HFFc6 (cell line): ENCODE data around the gene CENPS. TPM values are rescaled to one million over a fixed set of nuclear protein-coding genes. Genes with fewer than 3 reads are reported as not detected.
A peak's percentile ranks its signal among the peaks of the same experiment; 100 is the strongest.

ENCODE experiments used
- DNase-seq: peaks from one replicate; pipeline ENCODE4 v3.0.0-alpha.2; 2018
- H3K27ac Mint-ChIP-seq: 2 replicates; pipeline ENCODE4 v1.8.0; 2020; ENCODE audit warnings: mild to moderate bottlenecking, mixed read lengths
- H3K27me3 Mint-ChIP-seq: 2 replicates; pipeline ENCODE4 v1.8.0; 2021; ENCODE audit warnings: mild to moderate bottlenecking, moderate library complexity, mixed read lengths; ENCODE audit not compliant: insufficient read depth
- H3K36me3 Mint-ChIP-seq: 2 replicates; pipeline ENCODE4 v1.8.0; 2021; ENCODE audit warnings: low read depth, mixed read lengths
- H3K4me1 Mint-ChIP-seq: 2 replicates; pipeline ENCODE4 v1.8.0; 2020; ENCODE audit warnings: low read depth, mixed read lengths
- H3K4me3 Mint-ChIP-seq: 2 replicates; pipeline ENCODE4 v1.8.0; 2020; ENCODE audit warnings: mild to moderate bottlenecking, moderate library complexity, mixed read lengths
- H3K9me3 Mint-ChIP-seq: 2 replicates; pipeline ENCODE4 v1.8.0; 2020; ENCODE audit warnings: mild to moderate bottlenecking, mixed read lengths
- long read RNA-seq: library from polyadenylated mRNA; unstranded; transcript quantifications from one replicate; pipeline ENCODE4 v2.0.0, GENCODE V29; 2019
- total RNA-seq, 6 experiments: library from RNA; stranded (reverse); fragmentation: NEBNext Ultra II Directional; extraction: Animal tissue kit (Norgen Biotek cat#: 25700); gene quantifications; 2 replicates in 1 of 6; 3 replicates in 5 of 6; pipeline ENCODE4 v1.2.3, GENCODE V29; 2021
- TF ChIP-seq, protein P1 (sequence below): fragments of 200-600 bp; sonication (generic); IDR thresholded peaks from 2 replicates; pipeline ENCODE4 v1.5.0; 2021; ENCODE audit warnings: antibody characterized with exemption, mild to moderate bottlenecking

CENPS gene
- total RNA-seq: 10 to 100 TPM; 24.3 to 31.0 (median 27.3) TPM
- long read RNA-seq, transcript CENPS-204 (5 exons, 914 nt): major isoform, 15 of 22 reads
- long read RNA-seq, transcript CENPS-201 (5 exons, 896 nt): minor isoform, 5 of 22 reads
- long read RNA-seq, partial matches to known transcripts: 1 of 22 reads
- long read RNA-seq, other reads (novel, unspliced or antisense): 1 of 22 reads

DNA sequence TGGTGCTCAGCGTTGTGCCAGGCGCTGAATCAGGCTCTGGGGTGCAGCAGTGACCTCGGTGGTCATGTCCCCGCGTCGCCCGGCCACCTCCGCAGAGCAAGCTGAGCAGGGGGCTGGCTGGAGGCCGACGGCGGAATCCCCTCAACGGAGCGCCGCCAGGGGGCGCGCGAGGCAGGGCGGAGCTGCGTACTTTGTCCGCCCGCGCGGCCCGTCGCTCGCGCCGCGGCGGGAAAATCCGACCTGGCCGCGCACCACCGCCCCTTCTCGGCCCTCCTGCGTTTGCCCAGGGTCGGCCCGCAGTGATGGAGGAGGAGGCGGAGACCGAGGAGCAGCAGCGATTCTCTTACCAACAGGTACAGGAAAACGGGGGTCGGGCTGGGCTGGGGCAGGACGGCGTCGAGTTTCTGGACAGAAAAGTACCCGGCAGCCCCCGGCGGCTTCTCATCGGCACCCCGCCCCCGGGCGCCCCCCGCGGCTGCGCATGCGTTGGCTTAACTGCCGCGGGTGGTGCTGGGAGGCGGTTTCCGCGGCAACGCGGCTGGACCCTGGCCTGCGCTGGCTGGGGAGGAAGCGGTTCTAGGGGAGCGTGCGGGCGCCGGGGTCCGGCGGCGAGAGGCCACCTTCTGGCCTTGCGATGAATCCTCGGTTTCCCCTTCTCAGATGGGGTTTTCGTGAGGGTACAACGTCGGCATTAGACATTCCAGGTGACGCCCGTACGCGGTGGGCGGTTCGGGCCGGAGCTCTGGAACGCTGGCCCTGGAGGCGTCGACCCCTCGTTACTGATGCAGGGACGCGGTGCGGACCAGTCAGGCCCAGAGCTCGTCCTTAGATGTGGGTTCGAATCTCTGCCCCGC, at the start of gene CENPS:
Gene CENPS, plus strand, starts transcription at position 218 of the 854 bp plus-strand sequence. Its CDS starts 85 bp downstream, at position 303.
- Mint-ChIP-seq H3K4me3 (peak within 1 kb of the TSS; percentile 96), H3K27ac (peak within 1 kb of the TSS; percentile 91), H3K9me3 (no peaks in the 10 kb centered on the region), H3K36me3 (peaks cover 11% of the 10 kb centered on the region), H3K4me1 (peaks cover 32% of the 10 kb centered on the region), H3K27me3 (peaks cover 2% of the 10 kb centered on the region)
- DNase-seq: peak; percentile 73
- TF ChIP-seq, protein P1, sequence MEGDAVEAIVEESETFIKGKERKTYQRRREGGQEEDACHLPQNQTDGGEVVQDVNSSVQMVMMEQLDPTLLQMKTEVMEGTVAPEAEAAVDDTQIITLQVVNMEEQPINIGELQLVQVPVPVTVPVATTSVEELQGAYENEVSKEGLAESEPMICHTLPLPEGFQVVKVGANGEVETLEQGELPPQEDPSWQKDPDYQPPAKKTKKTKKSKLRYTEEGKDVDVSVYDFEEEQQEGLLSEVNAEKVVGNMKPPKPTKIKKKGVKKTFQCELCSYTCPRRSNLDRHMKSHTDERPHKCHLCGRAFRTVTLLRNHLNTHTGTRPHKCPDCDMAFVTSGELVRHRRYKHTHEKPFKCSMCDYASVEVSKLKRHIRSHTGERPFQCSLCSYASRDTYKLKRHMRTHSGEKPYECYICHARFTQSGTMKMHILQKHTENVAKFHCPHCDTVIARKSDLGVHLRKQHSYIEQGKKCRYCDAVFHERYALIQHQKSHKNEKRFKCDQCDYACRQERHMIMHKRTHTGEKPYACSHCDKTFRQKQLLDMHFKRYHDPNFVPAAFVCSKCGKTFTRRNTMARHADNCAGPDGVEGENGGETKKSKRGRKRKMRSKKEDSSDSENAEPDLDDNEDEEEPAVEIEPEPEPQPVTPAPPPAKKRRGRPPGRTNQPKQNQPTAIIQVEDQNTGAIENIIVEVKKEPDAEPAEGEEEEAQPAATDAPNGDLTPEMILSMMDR: peak; percentile 99

DNA sequence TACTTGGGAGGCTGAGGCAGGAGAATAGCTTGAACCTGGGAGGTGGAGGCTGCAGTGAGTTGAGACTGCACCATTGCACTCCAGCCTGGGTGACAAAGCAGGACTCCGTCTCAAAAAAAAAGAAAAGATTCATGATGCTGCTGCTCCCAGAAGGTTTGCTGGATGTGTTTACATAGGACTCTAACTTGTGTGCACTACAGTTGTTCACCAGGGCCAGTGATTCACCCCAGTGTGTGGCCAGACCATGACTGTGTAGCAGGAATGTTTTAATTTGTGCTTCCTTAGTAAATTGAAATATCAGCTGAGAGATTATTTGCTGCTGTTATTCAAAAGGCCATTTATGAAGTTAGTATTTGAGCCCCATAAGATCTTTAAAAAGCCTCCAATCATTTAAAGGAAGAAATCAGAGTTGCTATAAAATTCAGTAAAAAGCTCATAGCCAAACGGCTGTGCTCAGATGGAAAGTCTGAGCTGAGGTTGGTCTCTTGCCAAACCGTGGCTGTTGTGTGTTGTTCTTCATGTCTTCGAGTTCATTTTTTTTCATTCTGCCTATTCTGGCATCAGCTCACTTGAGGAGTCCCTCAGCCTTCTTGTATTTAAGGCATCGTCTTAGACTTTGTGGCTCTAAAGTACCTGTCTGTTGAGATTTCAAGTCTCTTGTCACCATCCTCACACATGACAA, 49.5 kb upstream of the CENPS start:
- no peaks in the 10 kb centered on the region for H3K9me3 Mint-ChIP-seq
- TF ChIP-seq, protein P1: no peak
- H3K27me3 Mint-ChIP-seq: no peaks in the 10 kb centered on the region; the same call in 1 of the 2 replicates
- H3K36me3 Mint-ChIP-seq: peaks cover 16% of the 10 kb centered on the region
- peak overlapping the region; percentile 85 for H3K27ac Mint-ChIP-seq
- DNase-seq: peak; percentile 93
- H3K4me3 Mint-ChIP-seq: peak overlapping the region; percentile 54
- peaks cover 44% of the 10 kb centered on the region for H3K4me1 Mint-ChIP-seq

GRCh38 chr1:10383630-10384029, 46.6 kb upstream of the CENPS start:
- TF ChIP-seq, protein P1: no peak
- Mint-ChIP-seq H3K36me3 (peaks cover 12% of the 10 kb centered on the region), H3K4me3 (no peak overlapping the region), H3K9me3 (no peaks in the 10 kb centered on the region), H3K27ac (peak overlapping the region; percentile 42), H3K4me1 (peaks cover 43% of the 10 kb centered on the region), H3K27me3 (no peaks in the 10 kb centered on the region; the same call in 1 of the 2 replicates)
- DNase-seq: no peak

DNA sequence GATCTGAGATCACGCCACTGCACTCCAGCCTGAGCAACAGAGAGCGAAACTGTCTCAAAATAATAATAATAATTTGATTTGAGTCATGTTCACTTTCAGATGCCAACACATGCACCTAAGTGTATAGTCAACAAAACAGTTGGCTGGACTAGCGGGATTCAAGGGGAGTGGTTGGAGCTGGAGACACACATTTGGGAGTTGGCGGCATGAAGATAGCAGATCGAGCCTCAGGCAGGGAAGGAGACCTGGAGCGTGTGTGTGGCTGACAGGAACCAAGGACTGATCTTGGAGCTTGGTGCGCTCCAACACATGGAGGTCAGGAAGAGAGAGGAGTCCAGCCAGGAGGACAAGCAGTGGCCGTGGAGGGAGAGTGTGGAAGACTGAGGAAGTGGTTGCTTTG, 46.0 kb upstream of the CENPS start:
- TF ChIP-seq, protein P1: no peak
- Mint-ChIP-seq H3K36me3 (peaks cover 10% of the 10 kb centered on the region), H3K4me1 (peaks cover 40% of the 10 kb centered on the region), H3K27ac (no peak overlapping the region), H3K4me3 (no peak overlapping the region), H3K27me3 (no peaks in the 10 kb centered on the region; the same call in 1 of the 2 replicates), H3K9me3 (no peaks in the 10 kb centered on the region)
- DNase-seq: no peak

DNA sequence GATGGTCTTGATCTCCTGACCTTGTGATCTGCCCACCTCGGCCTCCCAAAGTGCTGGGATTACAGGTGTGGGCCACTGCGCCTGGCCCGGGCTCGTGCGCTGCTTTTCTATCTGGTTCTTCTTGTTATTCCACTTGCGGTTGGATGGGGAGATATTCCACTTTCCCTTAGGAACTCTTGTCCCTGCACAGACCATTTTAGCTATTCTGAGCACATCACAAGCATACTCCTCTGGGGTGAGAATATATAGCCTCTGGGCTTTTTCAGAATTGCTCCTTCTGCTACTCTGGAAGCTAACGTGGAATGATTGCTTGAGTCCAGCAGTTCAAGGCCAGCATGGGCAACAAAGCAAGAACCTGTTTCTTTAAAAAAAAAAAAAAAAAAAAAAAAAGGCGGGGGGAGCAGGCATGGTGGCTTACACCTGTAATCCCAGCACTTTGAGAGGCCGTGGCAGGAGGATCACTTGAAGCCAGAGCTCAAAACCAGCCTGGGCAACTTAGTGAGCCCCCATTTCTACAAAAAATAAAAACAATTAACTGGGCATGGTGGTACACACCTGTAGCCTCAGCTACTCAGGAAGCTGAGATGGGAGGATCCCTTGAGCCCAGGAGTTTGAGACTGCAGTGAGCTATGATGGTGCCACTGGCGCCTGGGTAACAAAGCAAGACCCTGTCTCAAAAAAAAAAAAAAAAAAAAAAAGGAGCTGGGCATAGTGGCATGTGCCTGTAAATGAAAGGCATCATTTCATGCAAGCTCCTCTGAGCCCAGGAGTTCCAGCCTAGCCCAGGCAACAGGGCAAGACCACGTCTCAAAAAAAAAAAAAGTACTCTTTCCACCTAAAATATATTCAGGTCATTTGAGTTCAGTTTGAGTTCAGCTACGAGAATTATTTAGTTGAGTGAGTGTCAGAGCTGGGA, 43.2 kb upstream of the CENPS start:
- H3K27me3 Mint-ChIP-seq: peaks cover 2% of the 10 kb centered on the region
- peaks cover 10% of the 10 kb centered on the region for H3K36me3 Mint-ChIP-seq
- H3K4me3 Mint-ChIP-seq: peak overlapping the region; percentile 71
- DNase-seq: no peak
- no peaks in the 10 kb centered on the region for H3K9me3 Mint-ChIP-seq
- peak overlapping the region; percentile 97 for H3K27ac Mint-ChIP-seq
- TF ChIP-seq, protein P1: no peak
- H3K4me1 Mint-ChIP-seq: peaks cover 22% of the 10 kb centered on the region
